Measurements from ENCODE around the gene GABRR2. TPM values are rescaled to one million over a fixed set of nuclear protein-coding genes. Genes with fewer than 3 reads are reported as not detected.
A peak's percentile ranks its signal among the peaks of the same experiment; 100 is the strongest.

Gene GABRR2
- total and polyA plus RNA-seq, 10 of the 15 experiments (the other 5 are each of a cell fraction or from before 2014, with no cell fraction given) = 0.16 to 0.72 (median 0.32) TPM; not detected in 2

GRCh38 chr6:89260310-89260709 lies 54.8 kb downstream of the GABRR2 start:
- ChIA-PET SMC1A (ENCODE audit: uncharacterized antibody, unreplicated experiment) (interaction anchor here (0.9 to 1.8 kb wide), 2 partner anchors 10 to 109 kb away, joined by 3 to 7 read pairs; no protein-coding TSS in a partner anchor), POLR2A (no interaction called here), CTCF (interaction anchor here (0.9 to 1.8 kb wide), 4 partner anchors 21 to 106 kb away, joined by 3 to 7 read pairs (median 4); no protein-coding TSS in a partner anchor), RAD21 (ENCODE audit: unreplicated experiment) (interaction anchor here (0.8 to 1.9 kb wide), 5 partner anchors 16 to 137 kb away, joined by 3 to 7 read pairs (median 3); no protein-coding TSS in a partner anchor)
- 47% methylated on average over 4 of the region's 4 CpGs for WGBS (ENCODE audit: insufficient coverage, insufficient replicate concordance, low lambda C conversion rate, missing lambda C conversion rate)
- Histone ChIP-seq H4K20me1 (ENCODE audit: control insufficient read depth, insufficient read depth) (no peaks in the 10 kb centered on the region; the same call in 1 of the 2 replicates), H3K79me2 (ENCODE audit: control insufficient read depth, insufficient read depth, low read length) (no peaks in the 10 kb centered on the region), H3K27me3 (replicated peaks in 1 of 2; ENCODE audit: control insufficient read depth in 2 of 2, insufficient read depth in 2 of 2, low read length in 1 of 2) (no peaks in the 10 kb centered on the region), H3K36me3 (ENCODE audit: control insufficient read depth in 2 of 2, insufficient read depth in 2 of 2, low read length in 1 of 2) (no peaks in the 10 kb centered on the region), H2AFZ (ENCODE audit: control insufficient read depth, low read depth, low read length) (peak overlapping the region; percentile 74; the same call in 1 of the 2 replicates), H3K27ac (ENCODE audit: control insufficient read depth, insufficient read depth) (no peak overlapping the region), H3K9me3 (replicated peaks; ENCODE audit: control insufficient read depth, insufficient read depth, low read length) (no peaks in the 10 kb centered on the region), H3K4me2 (ENCODE audit: control insufficient read depth, insufficient read depth) (peak overlapping the region; percentile 27; the same call in 1 of the 2 replicates), H3K4me1 (ENCODE audit: control insufficient read depth, insufficient read depth, low read length) (peaks cover 26% of the 10 kb centered on the region), H3K4me3 (no peak overlapping the region), H3K9ac (ENCODE audit: control insufficient read depth, insufficient read depth, low read length) (no peak overlapping the region)
- in situ Hi-C loops (cut with MboI) (no loop called here), intact Hi-C loops (cut with micrococcal nuclease; ENCODE audit: unreplicated experiment) (no loop called here)
- no peak for FAIRE-seq
- BruUV-seq (replicated peaks) = no TSS peak
- TF ChIP-seq IKZF2 (IDR thresholded peaks at IDR 0.05) = peak in 1 of 2 experiments; percentile 43; a peak in 2 of 4 replicates
- TF ChIP-seq USF1 (IDR thresholded peaks at IDR 0.05; ENCODE audit: borderline replicate concordance, extremely low read length, insufficient read depth, low read depth, low read length) = peak; percentile 18
- 0 out of 2 replicates have a peak, but pooled peaks have one; percentile 29 for TF ChIP-seq IKZF1 (conservative IDR thresholded peaks at IDR 0.05)
- no peak for TF ChIP-seq WRNIP1 (IDR thresholded peaks at IDR 0.05; ENCODE audit: borderline replicate concordance, low read depth, low read length)
- no peak for TF ChIP-seq PAX8 (IDR thresholded peaks at IDR 0.05)
- peak; percentile 95 for TF ChIP-seq SPI1 (IDR thresholded peaks at IDR 0.05; ENCODE audit: borderline replicate concordance, insufficient read depth, low read depth, low read length)
- peak; percentile 78 for ATAC-seq
- no peak for DNase-seq (ENCODE audit: low read depth, low spot score)
